Breast epithelium (tissue), 4 donors: ENCODE data around the gene OR51G1. TPM values are rescaled to one million over a fixed set of nuclear protein-coding genes. Genes with fewer than 3 reads are reported as not detected.

Source experiments
- DNase-seq, 2 donors: peaks; one replicate each; pipeline ENCODE4 v3.0.0-alpha.2; 2019; ENCODE audit warnings: low spot score in 2 of 2
- H3K27ac ChIP-seq, 2 donors: fragments of 200-600 bp; sonication (generic) in 1 of 2; one replicate each; pipeline ENCODE4 v1.5.1; 2016 to 2019; ENCODE audit warnings: mild to moderate bottlenecking in 1 of 2
- H3K27me3 ChIP-seq, 2 donors: fragments of 200-600 bp; sonication (generic) in 1 of 2; one replicate each; pipeline versions ENCODE4 v1.5.1 to v1.6.0; 2017 to 2019; ENCODE audit warnings: control low read depth in 1 of 2, mild to moderate bottlenecking in 1 of 2
- H3K36me3 ChIP-seq: fragments of 200-600 bp; one replicate; pipeline ENCODE4 v1.5.1; 2019
- H3K4me1 ChIP-seq, 2 donors: fragments of 200-600 bp; sonication (generic); one replicate each; pipeline ENCODE4 v1.5.1; 2016 to 2019; ENCODE audit warnings: control low read depth in 1 of 2
- H3K4me3 ChIP-seq, 3 donors: fragments of 200-600 bp; sonication (generic); 1 replicate in 2 of 3; 2 replicates in 1 of 3; pipeline ENCODE4 v1.5.1; 2016 to 2019; ENCODE audit warnings: mild to moderate bottlenecking in 3 of 3, moderate library complexity in 2 of 3
- H3K9me3 ChIP-seq, 2 donors: fragments of 200-600 bp; sonication (generic) in 1 of 2; one replicate each; pipeline ENCODE4 v1.5.1; 2016 to 2019; ENCODE audit warnings: control low read depth in 1 of 2
- POLR2A ChIP-seq: fragments of 450-650 bp; IDR thresholded peaks from one replicate; pipeline ENCODE4 v1.6.1; 2016; ENCODE audit warnings: antibody characterized with exemption, mild to moderate bottlenecking, moderate library complexity
- POLR2AphosphoS5 ChIP-seq, 3 donors: sonication (generic); formaldehyde crosslinking; IDR thresholded peaks; one replicate each; pipeline ENCODE4 v1.6.1; 2017; ENCODE audit warnings: antibody characterized with exemption in 3 of 3
- intact Hi-C: fragments of 100-400 bp; cut with DNase I; formaldehyde crosslinking; loops from one replicate; pipeline ENCODE4 v1.15.1; 2023; ENCODE audit warnings: low total_unique reads
- total RNA-seq, 3 donors: library from RNA; depleted of rRNA; stranded (reverse); fragments of >200 nt; gene quantifications; one replicate each; pipeline ENCODE4 v1.1.0, GENCODE V29; 2016
- TF ChIP-seq, protein P1 (sequence below), 3 donors: fragments of 450-650 bp; IDR thresholded peaks; one replicate each; pipeline ENCODE4 v1.5.1; 2016 to 2017; ENCODE audit warnings: antibody characterized with exemption in 3 of 3, mild to moderate bottlenecking in 3 of 3, moderate library complexity in 3 of 3

Gene OR51G1
- total RNA-seq, 3 donors from 2014 or later = not detected

DNA sequence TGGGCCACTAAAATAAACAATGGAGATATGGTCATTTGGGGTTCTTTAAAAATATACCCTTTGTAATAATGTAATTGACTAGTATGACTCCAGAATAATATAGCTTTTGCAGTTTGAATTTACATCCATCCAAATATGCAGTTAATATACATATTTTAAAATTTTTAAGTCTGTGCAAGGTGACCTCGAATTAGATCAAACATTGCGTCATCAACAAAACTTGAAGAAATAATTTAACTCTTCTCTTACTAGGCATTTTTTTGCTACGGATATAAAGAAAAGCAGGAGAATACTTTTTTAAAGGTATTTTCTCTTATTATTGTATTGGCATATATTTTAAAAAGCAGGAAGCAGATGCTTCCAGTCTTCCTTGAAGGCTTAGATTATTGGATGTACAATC lies 12.6 kb upstream of the OR51G1 start:
- TF ChIP-seq POLR2A (no peak), POLR2AphosphoS5 (IDR thresholded peaks at IDR 0.05) (no peak)
- TF ChIP-seq, protein P1, sequence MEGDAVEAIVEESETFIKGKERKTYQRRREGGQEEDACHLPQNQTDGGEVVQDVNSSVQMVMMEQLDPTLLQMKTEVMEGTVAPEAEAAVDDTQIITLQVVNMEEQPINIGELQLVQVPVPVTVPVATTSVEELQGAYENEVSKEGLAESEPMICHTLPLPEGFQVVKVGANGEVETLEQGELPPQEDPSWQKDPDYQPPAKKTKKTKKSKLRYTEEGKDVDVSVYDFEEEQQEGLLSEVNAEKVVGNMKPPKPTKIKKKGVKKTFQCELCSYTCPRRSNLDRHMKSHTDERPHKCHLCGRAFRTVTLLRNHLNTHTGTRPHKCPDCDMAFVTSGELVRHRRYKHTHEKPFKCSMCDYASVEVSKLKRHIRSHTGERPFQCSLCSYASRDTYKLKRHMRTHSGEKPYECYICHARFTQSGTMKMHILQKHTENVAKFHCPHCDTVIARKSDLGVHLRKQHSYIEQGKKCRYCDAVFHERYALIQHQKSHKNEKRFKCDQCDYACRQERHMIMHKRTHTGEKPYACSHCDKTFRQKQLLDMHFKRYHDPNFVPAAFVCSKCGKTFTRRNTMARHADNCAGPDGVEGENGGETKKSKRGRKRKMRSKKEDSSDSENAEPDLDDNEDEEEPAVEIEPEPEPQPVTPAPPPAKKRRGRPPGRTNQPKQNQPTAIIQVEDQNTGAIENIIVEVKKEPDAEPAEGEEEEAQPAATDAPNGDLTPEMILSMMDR (IDR thresholded peaks at IDR 0.05) = no peak
- intact Hi-C loops = no loop called here
- DNase-seq = no peak

DNA sequence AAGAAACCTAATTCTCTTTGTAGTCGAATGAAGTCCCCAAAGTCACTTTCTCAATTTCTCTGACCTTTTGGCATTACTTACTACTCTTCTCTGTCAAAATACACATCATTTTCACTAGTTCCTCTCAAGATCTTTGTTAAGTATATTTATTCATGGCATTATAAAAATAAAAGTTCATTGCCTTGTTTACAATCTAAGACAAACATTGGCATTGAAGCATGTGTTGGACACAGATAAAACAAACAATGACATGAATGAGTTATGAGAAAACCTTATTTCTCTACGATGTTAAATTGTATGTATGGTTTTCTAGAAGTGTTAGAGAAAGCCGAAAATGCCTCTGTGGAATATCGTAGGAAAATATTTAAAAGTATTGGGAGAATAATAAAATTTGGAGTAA lies 8.6 kb upstream of the OR51G1 start:
- Histone ChIP-seq H3K9me3 (no peaks in the 10 kb centered on the region), H3K27me3 (no peaks in the 10 kb centered on the region), H3K27ac (no peak overlapping the region), H3K4me1 (no peaks in the 10 kb centered on the region), H3K4me3 (no peak overlapping the region), H3K36me3 (no peaks in the 10 kb centered on the region)
- TF ChIP-seq POLR2AphosphoS5 (IDR thresholded peaks at IDR 0.05) (no peak), POLR2A (no peak)
- TF ChIP-seq, protein P1 (IDR thresholded peaks at IDR 0.05) = no peak
- intact Hi-C loops = no loop called here
- DNase-seq = no peak

More for the DNA sequence above, 12.6 kb upstream of the OR51G1 start:
- no peak overlapping the region for H3K27ac ChIP-seq
- no peak overlapping the region for H3K4me3 ChIP-seq
- H3K27me3 ChIP-seq = no peaks in the 10 kb centered on the region
- H3K36me3 ChIP-seq = no peaks in the 10 kb centered on the region
- H3K9me3 ChIP-seq = no peaks in the 10 kb centered on the region
- no peaks in the 10 kb centered on the region for H3K4me1 ChIP-seq

DNA sequence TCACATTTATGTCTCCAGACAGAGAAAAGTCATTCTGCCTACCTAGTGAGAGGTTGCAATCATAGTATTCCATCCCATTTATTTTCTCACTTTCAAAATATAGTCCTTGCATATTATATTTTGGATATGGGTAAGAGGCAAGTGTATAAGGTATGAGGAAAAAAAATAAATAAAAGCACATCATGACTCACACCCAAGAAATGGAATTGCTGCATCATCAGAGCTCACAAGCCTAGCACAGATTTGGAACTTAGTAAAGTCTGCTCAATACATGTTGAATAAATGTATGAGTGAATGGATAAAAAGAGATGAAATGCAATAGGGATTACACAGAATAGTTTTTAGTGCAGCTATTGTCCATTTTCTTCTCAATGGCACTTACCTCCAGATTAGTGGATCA lies 2.5 kb upstream of the OR51G1 start:
- Histone ChIP-seq H3K27me3 (no peaks in the 10 kb centered on the region), H3K4me3 (no peak overlapping the region), H3K9me3 (no peaks in the 10 kb centered on the region), H3K4me1 (no peaks in the 10 kb centered on the region), H3K36me3 (no peaks in the 10 kb centered on the region), H3K27ac (no peak overlapping the region)
- TF ChIP-seq POLR2AphosphoS5 (IDR thresholded peaks at IDR 0.05) (no peak), POLR2A (no peak)
- TF ChIP-seq, protein P1 (IDR thresholded peaks at IDR 0.05) = no peak
- DNase-seq = no peak
- intact Hi-C loops = no loop called here

DNA sequence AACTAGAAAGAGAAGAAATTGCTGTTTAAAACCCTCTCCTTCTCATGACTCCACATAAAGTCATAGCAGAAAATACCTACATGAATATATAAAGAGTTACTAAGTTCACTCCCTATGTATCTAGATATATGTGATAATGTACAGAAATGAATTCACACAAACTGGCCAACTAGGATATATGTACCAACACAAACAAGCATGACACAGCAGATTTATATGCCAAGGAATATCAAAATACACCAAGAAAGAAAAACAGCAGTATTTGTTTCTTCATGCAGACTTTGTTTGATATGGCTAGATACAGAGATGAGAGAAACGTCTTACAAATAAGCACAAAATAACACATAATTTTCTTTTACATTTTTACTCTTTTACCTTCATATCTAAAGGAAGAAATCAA lies 1.8 kb downstream of the OR51G1 start:
- H3K4me1 ChIP-seq = no peaks in the 10 kb centered on the region
- DNase-seq = no peak
- no peaks in the 10 kb centered on the region for H3K36me3 ChIP-seq
- H3K4me3 ChIP-seq = no peak overlapping the region
- H3K9me3 ChIP-seq = no peaks in the 10 kb centered on the region
- intact Hi-C loops = no loop called here
- H3K27me3 ChIP-seq = no peaks in the 10 kb centered on the region
- no peak for TF ChIP-seq POLR2AphosphoS5 (IDR thresholded peaks at IDR 0.05)
- no peak for TF ChIP-seq POLR2A
- TF ChIP-seq, protein P1 (IDR thresholded peaks at IDR 0.05) = no peak
- no peak overlapping the region for H3K27ac ChIP-seq

DNA sequence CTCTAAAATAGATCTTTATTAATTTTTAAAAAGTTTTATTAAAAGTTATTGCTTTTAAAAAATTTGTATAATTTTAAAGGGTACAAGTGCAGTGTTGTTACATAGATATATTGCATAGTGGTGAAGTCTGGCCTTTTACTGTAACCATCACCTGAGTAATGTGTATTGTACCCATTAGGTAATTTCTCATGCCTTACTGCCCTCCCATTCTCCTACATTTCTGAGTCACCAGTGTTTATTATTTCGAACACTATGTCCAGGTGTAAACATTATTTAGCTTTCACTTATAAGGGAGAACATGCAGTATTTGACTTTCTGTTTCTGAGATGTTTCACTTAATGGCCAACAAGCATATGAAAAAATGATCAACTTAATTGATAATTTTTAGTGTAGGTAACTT lies 2.3 kb downstream of the OR51G1 start:
- Histone ChIP-seq H3K4me3 (no peak overlapping the region), H3K4me1 (no peaks in the 10 kb centered on the region), H3K9me3 (no peaks in the 10 kb centered on the region), H3K27me3 (no peaks in the 10 kb centered on the region), H3K36me3 (no peaks in the 10 kb centered on the region), H3K27ac (no peak overlapping the region)
- intact Hi-C loops = no loop called here
- TF ChIP-seq POLR2AphosphoS5 (IDR thresholded peaks at IDR 0.05) = no peak
- TF ChIP-seq POLR2A = no peak
- TF ChIP-seq, protein P1 (IDR thresholded peaks at IDR 0.05) = no peak
- no peak for DNase-seq
